ENCODE measurements around the gene KLRC2. TPM values are rescaled to one million over a fixed set of nuclear protein-coding genes. Genes with fewer than 3 reads are reported as not detected.
"Not testable (repeated sequence)": the region's sequence is repeated elsewhere in the genome, so short reads cannot be mapped to it uniquely, and the experiment has no call there.

The KLRC2 gene
- total and polyA plus RNA-seq, 8 donors = 0.26 to 0.56 (median 0.34) TPM; not detected in 5

DNA sequence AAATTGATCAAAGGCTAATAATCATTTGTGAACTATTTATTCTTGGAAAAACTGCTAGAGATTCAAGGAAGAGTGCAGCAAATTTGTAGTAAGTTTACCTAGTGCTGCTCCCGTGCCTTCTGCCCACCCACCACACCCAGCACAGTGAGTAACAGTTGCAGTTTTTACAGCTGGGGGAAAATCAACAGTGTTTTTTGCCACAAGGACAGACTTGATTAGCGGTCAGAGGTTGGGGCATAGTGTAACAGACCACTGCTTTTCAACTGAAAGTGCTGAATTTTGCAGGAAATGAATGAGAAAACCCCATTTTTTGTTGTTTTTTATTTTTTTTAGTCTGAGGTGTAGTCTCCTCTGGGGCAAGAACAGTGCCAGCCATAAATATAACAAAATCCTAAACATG, 38.5 kb downstream of the KLRC2 start:
- WGBS, 2 donors = 44 to 78% methylated on average over 2 of the region's 2 CpGs
- Histone ChIP-seq H3K36me3 (no peaks in the 10 kb centered on the region), H3K4me3 (no peak overlapping the region), H3K27me3 (no peaks in the 10 kb centered on the region), H3K27ac (no peak overlapping the region), H3K4me1 (no peaks in the 10 kb centered on the region), H3K9me3 (no peaks in the 10 kb centered on the region)
- no peak for TF ChIP-seq CTCF (IDR thresholded peaks at IDR 0.05)
- FAIRE-seq = no peak
- DNase-seq = no peak
- ATAC-seq = no peak
- intact Hi-C loops (cut with DNase I) = no loop called here

GRCh38 chr12:10396176-10396575, 39.6 kb downstream of the KLRC2 start:
- DNase-seq; H3K9me3 ChIP-seq; H3K36me3 ChIP-seq; ATAC-seq; H3K4me3 ChIP-seq; H3K4me1 ChIP-seq; intact Hi-C loops (cut with DNase I); FAIRE-seq; H3K27me3 ChIP-seq; H3K27ac ChIP-seq: not testable (repeated sequence)
- WGBS, 2 donors = 87 to 92% methylated on average over 15 of the region's 15 CpGs

DNA sequence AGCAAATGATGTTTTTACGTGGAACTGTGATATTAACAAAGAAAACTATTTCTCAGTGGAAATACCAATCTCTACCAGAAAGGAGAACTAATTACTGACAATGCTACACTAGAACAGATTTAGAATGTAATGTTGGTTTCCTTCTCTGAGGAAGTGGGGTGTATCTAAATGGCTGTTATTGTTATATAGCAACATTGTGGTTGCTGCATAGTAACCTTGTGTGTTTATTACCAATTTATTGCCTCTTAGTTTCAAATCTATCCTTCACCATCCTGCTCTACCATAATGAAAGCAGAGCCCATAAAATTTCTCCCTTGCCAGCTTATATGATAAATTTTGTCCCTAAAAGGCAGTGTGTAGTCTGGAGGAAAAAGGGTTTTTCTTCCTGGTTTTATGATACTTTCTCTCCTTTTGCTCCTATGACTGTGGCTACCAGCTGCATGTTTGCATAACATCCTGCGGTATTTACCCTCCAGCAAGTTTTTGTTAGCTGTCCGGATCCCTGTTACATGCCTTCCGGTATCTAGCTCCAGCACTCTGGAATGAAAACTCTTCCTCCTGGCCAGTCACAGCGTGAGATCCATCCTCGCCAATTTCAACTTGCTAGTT, 40.3 kb downstream of the KLRC2 start:
- no peak for TF ChIP-seq CTCF (IDR thresholded peaks at IDR 0.05)
- Histone ChIP-seq H3K36me3 (no peaks in the 10 kb centered on the region), H3K27me3 (no peaks in the 10 kb centered on the region), H3K4me1 (no peaks in the 10 kb centered on the region), H3K4me3 (no peak overlapping the region), H3K9me3 (no peaks in the 10 kb centered on the region), H3K27ac (peak overlapping the region in 2 of 4 donors; percentile 5 to 42)
- WGBS, 2 donors = 17 to 19% methylated on average over 6 of the region's 6 CpGs
- DNase-seq (no peak), ATAC-seq (peak; percentile 50 to 86 (median 86)), FAIRE-seq (peak; percentile 91)
- intact Hi-C loops (cut with DNase I) = no loop called here

DNA sequence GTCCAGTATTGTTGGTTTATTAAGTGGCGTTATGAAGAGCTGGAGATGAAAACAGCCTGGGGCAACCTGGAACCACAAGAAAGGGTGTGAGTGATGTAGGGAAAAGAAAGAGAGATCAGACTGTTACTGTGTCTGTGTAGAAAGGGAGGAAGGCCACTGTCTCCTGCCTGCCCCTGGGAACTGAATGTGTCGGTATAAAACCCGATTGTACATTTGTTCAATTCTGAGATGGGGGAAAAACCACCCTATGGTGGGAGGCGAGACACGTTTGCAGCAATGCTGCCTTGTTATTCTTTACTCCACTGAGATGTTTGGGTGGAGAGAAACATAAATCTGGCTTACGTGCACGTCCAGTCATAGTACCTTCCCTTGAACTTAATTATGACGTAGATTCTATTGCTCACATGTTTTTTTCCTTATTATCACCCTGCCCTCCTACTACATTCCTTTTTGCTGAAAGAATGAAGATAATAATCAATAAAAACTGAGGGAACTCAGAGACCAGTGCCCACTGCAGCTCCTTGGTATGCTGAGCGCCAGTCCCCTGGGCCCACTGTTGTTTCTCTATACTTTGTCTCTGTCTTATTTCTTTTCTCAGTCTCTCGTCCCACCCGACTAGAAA, 41.2 kb downstream of the KLRC2 start:
- H3K4me3 ChIP-seq; intact Hi-C loops (cut with DNase I); H3K27me3 ChIP-seq; H3K27ac ChIP-seq; H3K9me3 ChIP-seq; FAIRE-seq; ATAC-seq; H3K4me1 ChIP-seq; H3K36me3 ChIP-seq; DNase-seq: not testable (repeated sequence)
- 85 to 90% methylated on average over 11 of the region's 11 CpGs for WGBS, 2 donors

GRCh38 chr12:10393291-10393690, 42.5 kb downstream of the KLRC2 start:
- no peak for ATAC-seq
- 54% methylated on average over 3 of the region's 3 CpGs for WGBS, 2 donors

More at GRCh38 chr12:10393291-10393690, 42.5 kb downstream of the KLRC2 start:
- H3K4me3 ChIP-seq = no peak overlapping the region
- H3K27ac ChIP-seq = no peak overlapping the region
- intact Hi-C loops (cut with DNase I) = no loop called here
- H3K9me3 ChIP-seq = no peaks in the 10 kb centered on the region
- no peaks in the 10 kb centered on the region for H3K36me3 ChIP-seq
- DNase-seq (no peak), FAIRE-seq (no peak)
- TF ChIP-seq CTCF (IDR thresholded peaks at IDR 0.05) = no peak
- no peaks in the 10 kb centered on the region for H3K27me3 ChIP-seq
- H3K4me1 ChIP-seq = no peaks in the 10 kb centered on the region

Data from pancreas (tissue), 10 donors.